Stomach smooth muscle (tissue), 2 donors: ENCODE data around the gene SIT1.

Experiments used
- H3K27ac ChIP-seq: one replicate; pipeline ENCODE4 v1.7.0; 2013; ENCODE audit warnings: mild to moderate bottlenecking, low read length, inconsistent platforms
- H3K27me3 ChIP-seq, 2 donors: one replicate each; pipeline ENCODE4 v1.7.0; 2013; ENCODE audit warnings: low read length in 2 of 2; ENCODE audit not compliant: insufficient read depth in 2 of 2, control insufficient read depth in 1 of 2
- H3K36me3 ChIP-seq, 2 donors: one replicate each; pipeline ENCODE4 v1.7.0; 2013; ENCODE audit warnings: low read length in 2 of 2; ENCODE audit not compliant: control insufficient read depth in 2 of 2, insufficient read depth in 2 of 2
- H3K4me1 ChIP-seq: one replicate; pipeline ENCODE4 v1.7.0; 2013; ENCODE audit warnings: low read length; ENCODE audit not compliant: control insufficient read depth, insufficient read depth
- H3K4me3 ChIP-seq, 2 donors: one replicate each; pipeline ENCODE4 v1.7.0; 2013; ENCODE audit warnings: low read length in 2 of 2
- H3K9ac ChIP-seq, 2 donors: one replicate each; pipeline ENCODE4 v1.7.0; 2013; ENCODE audit warnings: low read length in 2 of 2, mild to moderate bottlenecking in 1 of 2
- H3K9me3 ChIP-seq, 2 donors: one replicate each; pipeline ENCODE4 v1.7.0; 2013; ENCODE audit warnings: low read length in 2 of 2; ENCODE audit not compliant: control insufficient read depth in 2 of 2
- donor health status: healthy.
- donor health status: Pancreatic carcinoma.

SIT1 gene

GRCh38 chr9:35636135-35636876 lies 14.4 kb downstream of the SIT1 start:
- no peaks in the 10 kb centered on the region for H3K9me3 ChIP-seq
- H3K9ac ChIP-seq = no peak overlapping the region
- H3K27ac ChIP-seq = no peak overlapping the region
- no peaks in the 10 kb centered on the region for H3K36me3 ChIP-seq
- no peaks in the 10 kb centered on the region for H3K27me3 ChIP-seq
- no peak overlapping the region for H3K4me3 ChIP-seq
- no peaks in the 10 kb centered on the region for H3K4me1 ChIP-seq

GRCh38 chr9:35635730-35636129 lies 15.0 kb downstream of the SIT1 start:
- H3K27me3 ChIP-seq = no peaks in the 10 kb centered on the region
- no peak overlapping the region for H3K9ac ChIP-seq
- H3K27ac ChIP-seq = no peak overlapping the region
- no peaks in the 10 kb centered on the region for H3K9me3 ChIP-seq
- no peak overlapping the region for H3K4me3 ChIP-seq
- no peaks in the 10 kb centered on the region for H3K4me1 ChIP-seq
- no peaks in the 10 kb centered on the region for H3K36me3 ChIP-seq

GRCh38 chr9:35629597-35629996 lies 21.1 kb downstream of the SIT1 start:
- H3K36me3 ChIP-seq = no peaks in the 10 kb centered on the region

GRCh38 chr9:35628389-35628991 lies 22.2 kb downstream of the SIT1 start:
- H3K9ac ChIP-seq = no peak overlapping the region
- no peak overlapping the region for H3K4me3 ChIP-seq

More at GRCh38 chr9:35629597-35629996, 21.1 kb downstream of the SIT1 start:
- Histone ChIP-seq H3K4me1 (no peaks in the 10 kb centered on the region), H3K9ac (no peak overlapping the region), H3K27me3 (no peaks in the 10 kb centered on the region), H3K4me3 (no peak overlapping the region), H3K9me3 (no peaks in the 10 kb centered on the region), H3K27ac (no peak overlapping the region)

GRCh38 chr9:35627575-35627974 lies 23.2 kb downstream of the SIT1 start:
- Histone ChIP-seq H3K27ac (no peak overlapping the region), H3K9ac (no peak overlapping the region), H3K4me1 (no peaks in the 10 kb centered on the region), H3K27me3 (no peaks in the 10 kb centered on the region), H3K4me3 (no peak overlapping the region), H3K36me3 (no peaks in the 10 kb centered on the region), H3K9me3 (no peaks in the 10 kb centered on the region)

More at GRCh38 chr9:35628389-35628991, 22.2 kb downstream of the SIT1 start:
- Histone ChIP-seq H3K9me3 (no peaks in the 10 kb centered on the region), H3K4me1 (no peaks in the 10 kb centered on the region), H3K27ac (no peak overlapping the region), H3K27me3 (no peaks in the 10 kb centered on the region), H3K36me3 (no peaks in the 10 kb centered on the region)

- Histone ChIP-seq H3K9ac (no peak overlapping the region), H3K9me3 (no peaks in the 10 kb centered on the region), H3K36me3 (no peaks in the 10 kb centered on the region), H3K4me1 (peaks cover 12% of the 10 kb centered on the region), H3K4me3 (no peak overlapping the region), H3K27me3 (peaks cover 5 to 9% of the 10 kb centered on the region in 2 donors), H3K27ac (no peak overlapping the region)
These were observed 31.0 kb downstream of the SIT1 start for GRCh38 chr9:35619800-35620158.

GRCh38 chr9:35618854-35619799 lies 31.6 kb downstream of the SIT1 start:
- Histone ChIP-seq H3K36me3 (no peaks in the 10 kb centered on the region), H3K27ac (no peak overlapping the region), H3K4me3 (no peak overlapping the region), H3K27me3 (peaks cover 5 to 9% of the 10 kb centered on the region in 2 donors), H3K4me1 (peaks cover 12% of the 10 kb centered on the region), H3K9me3 (no peaks in the 10 kb centered on the region), H3K9ac (no peak overlapping the region)

- Histone ChIP-seq H3K4me1 (peaks cover 12% of the 10 kb centered on the region), H3K9me3 (no peaks in the 10 kb centered on the region), H3K4me3 (peak within 1 kb of the TSS; percentile 63 to 72), H3K36me3 (no peaks in the 10 kb centered on the region), H3K9ac (peak within 1 kb of the TSS; percentile 42 to 51), H3K27me3 (peaks cover 5 to 9% of the 10 kb centered on the region in 2 donors), H3K27ac (no peak within 1 kb of the TSS)
These were observed 32.4 kb downstream of the SIT1 start, which contains the start of gene CD72 for GRCh38 chr9:35618325-35618727. Gene CD72 (minus strand): TSS chr9:35618413. CDS start chr9:35618303, 110 bp downstream.

- peaks cover 12% of the 10 kb centered on the region for H3K4me1 ChIP-seq
- H3K27me3 ChIP-seq = peaks cover 5 to 9% of the 10 kb centered on the region in 2 donors
- H3K9ac ChIP-seq = peak overlapping the region; percentile 42 to 51
- peak overlapping the region; percentile 63 to 72 for H3K4me3 ChIP-seq
- H3K27ac ChIP-seq = no peak overlapping the region
- no peaks in the 10 kb centered on the region for H3K36me3 ChIP-seq
- no peaks in the 10 kb centered on the region for H3K9me3 ChIP-seq
These were observed 33.2 kb downstream of the SIT1 start for GRCh38 chr9:35617548-35617947.

GRCh38 chr9:35616681-35617459 lies 33.9 kb downstream of the SIT1 start:
- H3K9me3 ChIP-seq = no peaks in the 10 kb centered on the region
- no peaks in the 10 kb centered on the region for H3K36me3 ChIP-seq
- peak overlapping the region; percentile 63 to 72 for H3K4me3 ChIP-seq
- H3K27me3 ChIP-seq = peaks cover 5 to 9% of the 10 kb centered on the region in 2 donors
- H3K27ac ChIP-seq = no peak overlapping the region
- H3K9ac ChIP-seq = peak overlapping the region; percentile 42 to 51
- H3K4me1 ChIP-seq = peaks cover 12% of the 10 kb centered on the region
